HepG2 (cell line): ENCODE results near the gene LIME1. TPM values are rescaled to one million over a fixed set of nuclear protein-coding genes. Genes with fewer than 3 reads are reported as not detected.

Source experiments
- ATAC-seq: fragments of 200-7000 bp; cut with Tn5 transposase; 3 replicates; pipeline ENCODE4 v1.9.1; 2020; ENCODE audit warnings: mild to moderate bottlenecking, moderate library complexity
- BruUV-seq: library from RNA; stranded (reverse); fragments of 400-500 nt; replicated peaks from 2 replicates; lab custom pipeline; 2021; lab: Mats Ljungman, UMichigan
- CTCF ChIA-PET: fragments of 300-600 bp; formaldehyde crosslinking; extraction: SDS; loops from one replicate; lab custom pipeline; 2021; ENCODE audit warnings: low total read pairs, inconsistent platforms, low intra/inter-chr PET ratio; lab: Yijun Ruan, JAX
- POLR2A ChIA-PET: fragments of 350-600 bp; sonication (Branson Sonifier 250); formaldehyde crosslinking; loops from one replicate; lab custom pipeline; 2020; ENCODE audit warnings: antibody characterized with exemption, inconsistent platforms; lab: Yijun Ruan, JAX
- DNase-seq: peaks from one replicate; pipeline ENCODE4 v3.0.0-alpha.2; 2015; ENCODE audit warnings: low spot score
- FAIRE-seq: peaks from 3 replicates; lab custom pipeline; 2011; peaks lifted over from hg19 to GRCh38; lab: Jason Lieb, UNC
- H2AFZ ChIP-seq: one replicate; pipeline ENCODE4 v1.6.1; 2011; ENCODE audit warnings: low read length, inconsistent platforms
- H3K27ac ChIP-seq: fragments of 300-600 bp; 3 replicates; pipeline ENCODE4 v1.8.0; 2011; ENCODE audit warnings: mixed run types, mild to moderate bottlenecking, mixed read lengths, low read length, inconsistent platforms; ENCODE audit not compliant: insufficient read depth; ENCODE audit errors: extremely low read length
- H3K27me3 ChIP-seq, 2 experiments: fragments of 200-600 bp in 1 of 2; 2 replicates in 1 of 2; 3 replicates in 1 of 2; pipeline versions ENCODE4 v1.6.0 to v1.8.0; 2011; ENCODE audit warnings: low read length in 2 of 2, mild to moderate bottlenecking in 2 of 2, moderate library complexity in 2 of 2, inconsistent platforms in 1 of 2; ENCODE audit not compliant: insufficient read depth in 2 of 2, control insufficient read depth in 1 of 2
- H3K36me3 ChIP-seq, 2 experiments: fragments of 200-600 bp in 1 of 2; replicated peaks in 1 of 2; 2 replicates in 1 of 2; 3 replicates in 1 of 2; pipeline versions ENCODE4 v1.5.1 to v1.8.0; 2011; ENCODE audit warnings: low read length in 2 of 2, inconsistent platforms in 1 of 2; ENCODE audit not compliant: insufficient read depth in 2 of 2, control insufficient read depth in 1 of 2
- H3K4me1 ChIP-seq: 2 replicates; pipeline ENCODE4 v1.5.1; 2012; ENCODE audit warnings: low read length, inconsistent platforms; ENCODE audit not compliant: insufficient read depth
- H3K4me2 ChIP-seq: 2 replicates; pipeline ENCODE4 v1.6.0; 2011; ENCODE audit warnings: low read depth, low read length, inconsistent platforms
- H3K4me3 ChIP-seq, 3 experiments: fragments of 200-600 bp in 1 of 3; sonication (generic), shearing (Covaris generic) in 1 of 3; replicated peaks in 1 of 3; 2 replicates each; pipeline ENCODE4 v1.5.1; 2011 to 2016; ENCODE audit warnings: low read length in 3 of 3, inconsistent platforms in 2 of 3, low read depth in 2 of 3, mild to moderate bottlenecking in 2 of 3, control low read depth in 1 of 3, mixed read lengths in 1 of 3; ENCODE audit not compliant: insufficient read depth in 1 of 3
- H3K79me2 ChIP-seq: one replicate; pipeline ENCODE4 v1.6.1; 2011; ENCODE audit warnings: low read length, inconsistent platforms; ENCODE audit not compliant: insufficient read depth
- H3K9ac ChIP-seq: 2 replicates; pipeline ENCODE4 v1.6.0; 2011; ENCODE audit warnings: mild to moderate bottlenecking, low read depth, low read length, inconsistent platforms; ENCODE audit not compliant: insufficient read depth
- H3K9me3 ChIP-seq: 2 replicates; pipeline ENCODE4 v1.5.1; 2012; ENCODE audit warnings: mild to moderate bottlenecking, low read length
- H4K20me1 ChIP-seq: 2 replicates; pipeline ENCODE4 v1.6.0; 2011; ENCODE audit warnings: inconsistent platforms, mild to moderate bottlenecking, low read length, moderate library complexity; ENCODE audit not compliant: insufficient read depth
- AGO2 ChIP-seq: fragments of 200-400 bp; formaldehyde crosslinking; optimal IDR thresholded peaks from 2 replicates; pipeline ENCODE3; 2017; ENCODE audit warnings: mild to moderate bottlenecking, low read depth, low read length, moderate library complexity
- EED ChIP-seq: sonication (generic); formaldehyde crosslinking; IDR thresholded peaks from 2 replicates; pipeline ENCODE4 v1.5.0; 2020; ENCODE audit warnings: mild to moderate bottlenecking, missing genetic modification reagents
- HES4 ChIP-seq: sonication (generic); formaldehyde crosslinking; IDR thresholded peaks from 2 replicates; pipeline ENCODE4 v1.9.0; 2021; ENCODE audit warnings: mild to moderate bottlenecking, missing genetic modification reagents, borderline replicate concordance
- NONO ChIP-seq, 2 experiments: fragments of 450-650 bp in 1 of 2; sonication (generic) in 1 of 2; formaldehyde crosslinking in 1 of 2; IDR thresholded peaks in 1 of 2; conservative IDR thresholded peaks in 1 of 2; 2 replicates each; pipeline versions ENCODE4 v1.6.1 to v1.8.0; 2017 to 2022; ENCODE audit warnings: mild to moderate bottlenecking in 1 of 2, missing genetic modification reagents in 1 of 2, moderate library complexity in 1 of 2
- POLR2AphosphoS2 ChIP-seq: IDR thresholded peaks from 2 replicates; pipeline ENCODE4 v1.6.1; 2011; ENCODE audit warnings: low read depth, low read length, improper control_type of control experiment
- ZBTB44 ChIP-seq: sonication (generic); formaldehyde crosslinking; IDR thresholded peaks from 2 replicates; pipeline ENCODE4 v1.4.0; 2020; ENCODE audit warnings: missing genetic modification reagents
- ZNF253 ChIP-seq: sonication (generic); formaldehyde crosslinking; IDR thresholded peaks from 2 replicates; pipeline ENCODE4 v1.8.0; 2022; ENCODE audit warnings: mild to moderate bottlenecking, missing genetic modification reagents, borderline replicate concordance
- ZNF646 ChIP-seq: sonication (generic); formaldehyde crosslinking; IDR thresholded peaks from 2 replicates; pipeline ENCODE4 v1.9.0; 2021; ENCODE audit warnings: mild to moderate bottlenecking, missing genetic modification reagents
- ZNF740 ChIP-seq: sonication (generic); formaldehyde crosslinking; IDR thresholded peaks from 2 replicates; pipeline ENCODE4 v1.4.0; 2020; ENCODE audit warnings: missing genetic modification reagents
- ZNF75D ChIP-seq: sonication (generic); formaldehyde crosslinking; IDR thresholded peaks from 2 replicates; pipeline ENCODE4 v1.8.1; 2023; ENCODE audit warnings: missing genetic modification reagents, mild to moderate bottlenecking, borderline replicate concordance
- WGBS: methylation state at CpG from one replicate; pipeline ENCODE4 v1.1.6; 2017; ENCODE audit warnings: low lambda C conversion rate; 5-methylcytosine and 5-hydroxymethylcytosine counted together
- in situ Hi-C: cut with HindIII; loops from 2 replicates; pipeline ENCODE4 v1.10.0; 2017; ENCODE audit warnings: low pct_unique_long_range_greater_than_20kb; ENCODE audit not compliant: extremely low pct_ligation_motif_present
- intact Hi-C: fragments of 100-400 bp; cut with micrococcal nuclease; formaldehyde crosslinking; loops from one replicate; pipeline ENCODE4 v1.10.0; 2022; ENCODE audit not compliant: unreplicated experiment
- polyA plus RNA-seq, 8 experiments: library from polyadenylated mRNA; depleted of rRNA in 3 of 8; stranded (reverse) in 7 of 8; unstranded in 1 of 8; fragments of >200 nt; fragmentation: Illumina TruSeq in 4 of 8; extraction: Trizol in 4 of 8; gene quantifications; 2 replicates each; pipeline versions ENCODE4 v1.2.1 to v1.2.3, GENCODE V29; 2011 to 2016; ENCODE audit warnings: low read depth in 4 of 8, missing spikeins in 1 of 8, mixed read lengths in 1 of 8; ENCODE audit not compliant: insufficient read depth in 1 of 8
- total RNA-seq, 5 experiments: library from RNA; depleted of rRNA; stranded (reverse); fragments of >200 nt; fragmentation: Illumina TruSeq; extraction: Trizol; gene quantifications; 2 replicates each; pipeline ENCODE4 v1.2.3, GENCODE V29; 2016; ENCODE audit warnings: low read depth in 1 of 5

The LIME1 gene
- total and polyA plus RNA-seq, 2 of the 13 experiments (the other 11 are each of a cell fraction or from before 2014, with no cell fraction given) = 13.0 to 61.5 TPM

- TF ChIP-seq ZBTB44 (CRISPR knock-in tag) = no peak
Observed at GRCh38 chr20:63741676-63742380, 5.4 kb downstream of the LIME1 start (continued).

- FAIRE-seq (no peak), ATAC-seq (no peak), DNase-seq (no peak)
- Histone ChIP-seq H4K20me1 (no peaks in the 10 kb centered on the region), H3K36me3 (peaks cover 17 to 27% of the 10 kb centered on the region in 2 experiments), H3K9ac (peak overlapping the region; percentile 84; the same call in 1 of the 2 replicates), H3K79me2 (peaks cover 20% of the 10 kb centered on the region), H2AFZ (no peak overlapping the region), H3K9me3 (no peaks in the 10 kb centered on the region), H3K4me1 (peaks cover 62% of the 10 kb centered on the region), H3K27ac (no peak overlapping the region), H3K27me3 (no peaks in the 10 kb centered on the region), H3K4me2 (peak overlapping the region; percentile 95), H3K4me3 (no peak overlapping the region; a peak in 1 of 6 replicates)
- in situ Hi-C loops (loop anchor here (5.0 kb wide), 1 partner anchor 35 kb away; the partner anchor contains the start of genes ARFRP1 and ZGPAT), intact Hi-C loops (loop anchor here (10.0 kb wide), 1 partner anchor 122 kb away; the partner anchor contains the start of genes ABHD16B and TPD52L2)
- ChIA-PET POLR2A (interaction anchor here (1.0 to 2.4 kb wide), 8 partner anchors 13 to 214 kb away, joined by 3 to 27 read pairs (median 4); partner anchors contain the start of genes ARFRP1, RTEL1, TPD52L2 and UCKL1), CTCF (no interaction called here)
- BruUV-seq = no TSS peak
- 93% methylated on average over 30 of the region's 37 CpGs for WGBS
- TF ChIP-seq NONO (IDR thresholded peaks at IDR 0.05) = no peak
- TF ChIP-seq NONO (CRISPR knock-in tag; conservative IDR thresholded peaks at IDR 0.05) = peak; percentile 27; the same call in 1 of the 2 replicates
- peak; percentile 18; the same call in 1 of the 2 replicates for TF ChIP-seq ZNF740 (CRISPR knock-in tag)
- peak; percentile 88 for TF ChIP-seq AGO2
- TF ChIP-seq ZNF253 (CRISPR knock-in tag) = 0 out of 2 replicates have a peak, but pooled peaks have one; percentile 41
- TF ChIP-seq ZNF646 (CRISPR knock-in tag) = no peak
- no peak for TF ChIP-seq POLR2AphosphoS2
- peak; percentile 10; the same call in 1 of the 2 replicates for TF ChIP-seq EED (CRISPR knock-in tag)
- TF ChIP-seq HES4 = peak; percentile 63; the same call in 1 of the 2 replicates
- 0 out of 2 replicates have a peak, but pooled peaks have one; percentile 43 for TF ChIP-seq ZNF75D (CRISPR knock-in tag)
Observed at GRCh38 chr20:63742381-63743024, 6.0 kb downstream of the LIME1 start.
